Upper lobe of right lung (tissue), 1 donor: ENCODE measurements around the gene GRM7. TPM values are rescaled to one million over a fixed set of nuclear protein-coding genes. Genes with fewer than 3 reads are reported as not detected.

Experiments
- ATAC-seq: fragments of 200-7000 bp; cut with Tn5 transposase; one replicate; pipeline ENCODE4 v1.9.1; 2020; ENCODE audit warnings: mild to moderate bottlenecking, moderate library complexity
- DNase-seq: peaks from one replicate; pipeline ENCODE4 v3.0.0-alpha.2; 2020
- H3K27ac ChIP-seq: fragments of 200-600 bp; one replicate; pipeline ENCODE4 v1.8.0; 2022
- H3K27me3 ChIP-seq: fragments of 200-600 bp; one replicate; pipeline ENCODE4 v1.8.0; 2022; ENCODE audit warnings: mild to moderate bottlenecking
- H3K36me3 ChIP-seq: fragments of 200-600 bp; one replicate; pipeline ENCODE4 v1.8.0; 2022
- H3K4me1 ChIP-seq: fragments of 200-600 bp; one replicate; pipeline ENCODE4 v1.8.0; 2022
- H3K4me3 ChIP-seq: fragments of 200-600 bp; one replicate; pipeline ENCODE4 v1.8.0; 2022; ENCODE audit warnings: mild to moderate bottlenecking
- H3K9me3 ChIP-seq: fragments of 200-600 bp; one replicate; pipeline ENCODE4 v1.8.0; 2022
- CTCF ChIP-seq: fragments of 200-600 bp; IDR thresholded peaks from one replicate; pipeline ENCODE4 v1.8.0; 2022; ENCODE audit warnings: antibody characterized with exemption
- intact Hi-C: fragments of 100-400 bp; cut with DNase I; formaldehyde crosslinking; loops from one replicate; pipeline ENCODE4 v1.11.0; 2022
- total RNA-seq: library from RNA; stranded (reverse); fragmentation: NEBNext Ultra II Directional; extraction: Animal tissue kit (Norgen Biotek cat#: 25700); gene quantifications from one replicate; pipeline ENCODE4 v1.2.1, GENCODE V29; 2021
- donor health status: DM: no; HTN: yes; CAD: no; lungs with severe emphysema.

Gene GRM7
- total RNA-seq, 1 donor from 2014 or later = not detected

DNA sequence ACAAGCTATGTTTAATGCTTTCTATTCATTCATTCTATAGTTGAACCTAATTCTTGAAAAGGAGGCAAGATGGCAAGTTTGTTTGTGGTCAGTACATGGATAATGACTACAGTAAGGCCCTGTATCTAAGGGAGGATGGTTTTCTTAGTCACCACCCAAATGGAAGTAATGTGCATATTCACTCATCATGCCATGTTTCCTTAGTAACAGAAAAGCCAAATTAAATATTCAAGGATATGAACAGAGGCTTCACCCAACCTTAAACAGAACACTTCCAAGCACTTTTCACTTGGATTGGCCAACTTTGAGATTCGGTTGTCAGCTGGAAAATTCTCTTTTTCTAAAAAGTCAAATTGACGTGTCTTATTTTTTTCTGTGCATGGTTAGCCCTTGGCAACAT is 835.4 kb downstream of the GRM7 start:
- TF ChIP-seq CTCF = no peak
- no peak overlapping the region for H3K27ac ChIP-seq
- intact Hi-C loops = no loop called here
- DNase-seq (no peak), ATAC-seq (no peak)
- H3K4me1 ChIP-seq = no peaks in the 10 kb centered on the region
- H3K27me3 ChIP-seq = no peaks in the 10 kb centered on the region
- no peaks in the 10 kb centered on the region for H3K36me3 ChIP-seq
- no peak overlapping the region for H3K4me3 ChIP-seq
- no peaks in the 10 kb centered on the region for H3K9me3 ChIP-seq

- DNase-seq = no peak
- intact Hi-C loops = no loop called here
- no peak overlapping the region for H3K27ac ChIP-seq
- no peaks in the 10 kb centered on the region for H3K36me3 ChIP-seq
- H3K4me3 ChIP-seq = no peak overlapping the region
- H3K9me3 ChIP-seq = no peaks in the 10 kb centered on the region
- H3K27me3 ChIP-seq = no peaks in the 10 kb centered on the region
- no peak for TF ChIP-seq CTCF
- no peak for ATAC-seq
- no peaks in the 10 kb centered on the region for H3K4me1 ChIP-seq
These were observed 836.6 kb downstream of the GRM7 start for GRCh38 chr3:7697548-7697947.

GRCh38 chr3:7700539-7700938 is 839.6 kb downstream of the GRM7 start:
- Histone ChIP-seq H3K4me3 (no peak overlapping the region), H3K4me1 (no peaks in the 10 kb centered on the region), H3K27me3 (no peaks in the 10 kb centered on the region), H3K36me3 (no peaks in the 10 kb centered on the region), H3K27ac (no peak overlapping the region), H3K9me3 (no peaks in the 10 kb centered on the region)
- intact Hi-C loops = no loop called here
- DNase-seq (no peak), ATAC-seq (no peak)
- TF ChIP-seq CTCF = no peak

DNA sequence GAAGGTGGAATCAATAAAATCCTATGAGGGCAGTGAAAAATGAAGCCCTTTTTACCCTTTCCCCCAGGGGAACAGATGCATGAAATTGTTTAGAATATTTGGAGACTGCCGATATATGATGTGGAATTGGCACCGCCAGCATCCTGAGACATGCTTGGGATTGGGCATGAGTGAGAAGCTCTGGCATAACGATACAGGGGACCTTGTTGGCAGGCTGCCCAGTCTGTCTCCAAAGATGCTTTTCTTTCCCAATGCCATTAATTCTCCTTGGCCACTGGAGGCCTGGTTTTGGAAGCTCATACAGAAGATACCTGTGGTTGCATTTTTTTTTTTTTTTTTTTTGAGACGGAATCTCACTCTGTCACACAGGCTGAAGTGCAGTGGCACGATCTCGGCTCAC is 840.1 kb downstream of the GRM7 start:
- ATAC-seq = no peak
- H3K4me3 ChIP-seq = no peak overlapping the region
- no peaks in the 10 kb centered on the region for H3K36me3 ChIP-seq
- no peak overlapping the region for H3K27ac ChIP-seq
- intact Hi-C loops = no loop called here
- H3K27me3 ChIP-seq = no peaks in the 10 kb centered on the region
- TF ChIP-seq CTCF = no peak
- no peaks in the 10 kb centered on the region for H3K9me3 ChIP-seq
- no peaks in the 10 kb centered on the region for H3K4me1 ChIP-seq
- DNase-seq = no peak

GRCh38 chr3:7707187-7707586 is 846.3 kb downstream of the GRM7 start:
- H3K4me1 ChIP-seq = no peaks in the 10 kb centered on the region
- DNase-seq (no peak), ATAC-seq (peak; percentile 89)
- H3K9me3 ChIP-seq = no peaks in the 10 kb centered on the region
- intact Hi-C loops = no loop called here
- TF ChIP-seq CTCF = no peak
- no peak overlapping the region for H3K27ac ChIP-seq
- H3K36me3 ChIP-seq = no peaks in the 10 kb centered on the region
- H3K4me3 ChIP-seq = no peak overlapping the region
- no peaks in the 10 kb centered on the region for H3K27me3 ChIP-seq

GRCh38 chr3:7709376-7710082 is 848.6 kb downstream of the GRM7 start:
- H3K27me3 ChIP-seq = no peaks in the 10 kb centered on the region
- intact Hi-C loops = no loop called here
- no peak for TF ChIP-seq CTCF
- no peaks in the 10 kb centered on the region for H3K36me3 ChIP-seq
- H3K4me3 ChIP-seq = no peak overlapping the region
- ATAC-seq (peak; percentile 64), DNase-seq (no peak)
- no peaks in the 10 kb centered on the region for H3K4me1 ChIP-seq
- H3K27ac ChIP-seq = no peak overlapping the region
- H3K9me3 ChIP-seq = no peaks in the 10 kb centered on the region
